Cardiac fibroblast (primary cell): ENCODE measurements around the gene HBP1.

Source experiments
- DNase-seq, 2 donors: peaks; one replicate each; pipeline versions ENCODE4 v3.0.0 to v3.0.0-alpha.2; 2010; ENCODE audit warnings: low read depth in 2 of 2
- H3K4me3 ChIP-seq, 2 donors: replicated peaks in 1 of 2; 1 replicate in 1 of 2; 2 replicates in 1 of 2; pipeline ENCODE4 v1.5.1; 2011; ENCODE audit warnings: low read depth in 2 of 2, low read length in 2 of 2, mild to moderate bottlenecking in 2 of 2, moderate library complexity in 1 of 2
- TF ChIP-seq, protein P1 (sequence below): IDR thresholded peaks from one replicate; pipeline ENCODE4 v1.5.1; 2011; ENCODE audit warnings: low read depth, mild to moderate bottlenecking, low read length, inconsistent platforms

HBP1 gene

GRCh38 chr7:107147464-107148393 lies 21.1 kb upstream of the HBP1 start:
- TF ChIP-seq, protein P1, sequence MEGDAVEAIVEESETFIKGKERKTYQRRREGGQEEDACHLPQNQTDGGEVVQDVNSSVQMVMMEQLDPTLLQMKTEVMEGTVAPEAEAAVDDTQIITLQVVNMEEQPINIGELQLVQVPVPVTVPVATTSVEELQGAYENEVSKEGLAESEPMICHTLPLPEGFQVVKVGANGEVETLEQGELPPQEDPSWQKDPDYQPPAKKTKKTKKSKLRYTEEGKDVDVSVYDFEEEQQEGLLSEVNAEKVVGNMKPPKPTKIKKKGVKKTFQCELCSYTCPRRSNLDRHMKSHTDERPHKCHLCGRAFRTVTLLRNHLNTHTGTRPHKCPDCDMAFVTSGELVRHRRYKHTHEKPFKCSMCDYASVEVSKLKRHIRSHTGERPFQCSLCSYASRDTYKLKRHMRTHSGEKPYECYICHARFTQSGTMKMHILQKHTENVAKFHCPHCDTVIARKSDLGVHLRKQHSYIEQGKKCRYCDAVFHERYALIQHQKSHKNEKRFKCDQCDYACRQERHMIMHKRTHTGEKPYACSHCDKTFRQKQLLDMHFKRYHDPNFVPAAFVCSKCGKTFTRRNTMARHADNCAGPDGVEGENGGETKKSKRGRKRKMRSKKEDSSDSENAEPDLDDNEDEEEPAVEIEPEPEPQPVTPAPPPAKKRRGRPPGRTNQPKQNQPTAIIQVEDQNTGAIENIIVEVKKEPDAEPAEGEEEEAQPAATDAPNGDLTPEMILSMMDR: peak; percentile 77
- DNase-seq: peak; percentile 58 to 69
- H3K4me3 ChIP-seq: no peak overlapping the region

DNA sequence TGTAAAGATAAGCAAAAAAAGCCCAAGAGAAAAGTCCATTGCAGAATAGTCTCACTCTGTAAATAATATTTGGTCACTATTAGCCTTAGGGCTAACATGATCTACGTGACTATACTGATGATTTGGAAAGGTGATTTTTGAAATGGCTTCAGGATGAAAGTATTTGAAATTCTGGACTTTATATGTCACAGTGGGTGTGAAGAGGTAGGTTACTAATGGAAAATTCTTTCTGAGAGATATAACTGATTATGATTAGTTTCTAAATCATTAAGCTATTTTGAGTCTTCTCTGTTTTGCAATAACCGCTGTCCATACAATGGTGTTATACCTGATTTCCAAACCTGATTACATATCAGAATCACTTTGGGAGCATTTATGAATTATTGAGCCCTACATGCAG lies 20.1 kb upstream of the HBP1 start:
- H3K4me3 ChIP-seq: no peak overlapping the region
- no peak for DNase-seq
- TF ChIP-seq, protein P1: no peak

- H3K4me3 ChIP-seq: no peak overlapping the region
- DNase-seq: no peak
- TF ChIP-seq, protein P1: no peak
Measured at GRCh38 chr7:107149863-107150262, 18.9 kb upstream of the HBP1 start.

DNA sequence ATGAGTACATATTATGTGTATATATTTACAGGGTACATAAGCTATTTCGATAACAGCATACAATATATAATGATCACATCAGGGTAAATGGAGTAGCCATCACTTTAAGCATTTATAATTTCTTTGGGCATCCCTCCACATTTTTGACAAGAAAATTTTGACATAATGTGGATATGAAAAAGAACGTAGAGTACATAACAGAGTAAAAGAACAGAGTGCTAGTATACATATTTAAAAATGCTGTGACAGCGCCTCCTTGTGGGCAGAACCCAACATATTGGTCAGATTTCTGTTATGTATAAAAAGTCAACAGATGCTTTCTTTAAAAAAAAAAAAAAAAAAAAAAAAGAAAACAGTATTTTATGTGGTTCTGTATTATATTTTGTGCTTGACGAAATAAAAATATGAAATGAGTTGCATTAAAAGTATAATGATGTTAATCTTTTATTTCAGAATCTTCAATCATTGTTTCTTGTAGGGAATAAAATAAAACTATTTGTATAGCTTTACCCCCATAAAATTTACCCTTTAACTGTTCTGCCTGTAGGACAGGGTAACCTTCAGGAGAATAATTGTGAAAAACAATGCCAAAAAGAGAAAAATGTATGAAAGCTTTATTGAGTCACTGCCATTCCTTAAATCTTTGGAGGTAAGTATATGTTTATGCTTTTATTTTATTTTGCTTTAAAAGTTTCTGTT lies 18.3 kb upstream of the HBP1 start:
- peak; percentile 85 for DNase-seq
- H3K4me3 ChIP-seq: no peak overlapping the region
- TF ChIP-seq, protein P1: peak; percentile 46

DNA sequence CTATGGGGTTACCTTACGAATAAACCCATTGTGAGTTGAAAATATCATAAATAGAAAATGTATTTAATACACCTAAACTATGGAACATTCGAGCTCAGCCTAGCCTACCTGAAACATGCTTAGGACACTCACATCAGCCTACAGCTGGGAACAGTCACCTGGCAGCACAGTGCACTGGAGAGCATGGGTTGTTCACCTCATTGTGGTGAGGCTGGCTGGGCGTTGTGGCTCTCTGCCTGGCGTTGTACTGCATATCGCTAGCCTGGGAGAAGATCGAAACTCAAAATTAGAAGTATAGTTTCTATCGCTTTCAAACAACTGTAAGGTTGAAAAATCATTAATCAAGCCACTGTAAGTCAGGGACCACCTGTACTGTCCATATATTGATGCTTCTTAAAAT lies 17.3 kb upstream of the HBP1 start:
- TF ChIP-seq, protein P1: no peak
- H3K4me3 ChIP-seq: no peak overlapping the region
- DNase-seq: no peak

DNA sequence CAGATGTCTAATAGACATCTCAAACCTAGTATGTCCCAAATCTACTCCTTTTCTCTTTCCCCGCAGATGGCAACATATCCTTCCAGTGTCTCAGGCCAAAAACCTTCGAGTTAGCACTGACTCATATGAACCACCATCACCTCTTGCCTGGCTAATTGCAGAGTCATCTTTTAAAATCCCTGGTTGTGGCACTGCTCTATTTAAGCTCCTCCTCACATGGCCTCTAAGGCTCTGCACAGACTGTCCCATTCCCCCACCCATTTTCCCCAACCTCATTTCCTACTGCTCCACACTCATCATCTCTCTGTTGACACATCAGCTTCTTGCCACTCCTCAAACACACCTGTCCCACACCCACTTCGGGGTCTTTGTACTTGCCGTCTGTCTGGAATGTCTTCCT lies 16.8 kb upstream of the HBP1 start:
- TF ChIP-seq, protein P1: no peak
- DNase-seq: peak; percentile 41 to 51
- no peak overlapping the region for H3K4me3 ChIP-seq
